Fibroblast of peridontal ligament (primary cell): ENCODE results near the gene RNGTT.
"Not testable (repeated sequence)": the region's sequence is repeated elsewhere in the genome, so short reads cannot be mapped to it uniquely, and the experiment has no call there.

Experiments used
- DNase-seq: peaks from one replicate; pipeline ENCODE4 v3.0.0-alpha.2; 2010; ENCODE audit errors: extremely low read depth

The RNGTT gene

DNA sequence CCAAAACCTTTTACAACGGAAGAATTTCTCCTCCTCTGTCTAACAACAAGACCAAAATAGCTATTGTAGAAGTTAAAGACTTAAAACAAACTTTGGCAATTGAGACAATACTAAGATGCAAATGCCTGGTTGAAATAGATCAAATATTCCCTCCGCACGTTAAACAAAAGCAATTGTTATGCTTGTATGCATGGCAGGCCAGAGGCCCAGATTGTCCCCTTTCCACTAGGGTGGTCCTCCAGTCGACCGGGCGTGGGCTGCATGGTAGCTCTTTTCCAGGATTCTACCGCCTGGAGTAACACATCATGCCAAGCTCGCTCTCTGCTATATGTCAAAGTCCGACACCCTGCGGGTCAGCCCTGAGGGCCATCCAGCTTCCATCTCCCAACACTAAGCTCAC is 234.7 kb downstream of the RNGTT start:
- DNase-seq = no peak

DNA sequence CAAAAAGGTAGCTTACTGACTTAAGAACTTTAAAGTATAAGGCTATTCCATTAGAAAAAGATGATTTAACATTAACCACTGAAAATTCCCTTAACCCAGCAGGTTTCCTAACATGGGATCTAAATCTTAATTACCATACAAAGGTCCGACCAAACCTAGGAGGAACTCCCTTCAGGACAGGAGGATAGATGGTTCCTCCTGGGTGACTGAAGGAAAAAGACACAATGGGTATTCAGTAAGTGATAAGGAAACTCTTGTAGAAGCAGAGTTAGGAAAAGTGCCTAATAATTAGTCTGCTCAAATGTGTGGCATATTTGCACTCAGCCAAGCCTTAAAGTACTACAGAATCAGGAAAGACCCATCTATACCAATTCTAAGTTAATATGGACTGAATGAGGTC is 237.0 kb downstream of the RNGTT start:
- not testable (repeated sequence) for DNase-seq

GRCh38 chr6:88725111-88725975 is 238.1 kb downstream of the RNGTT start:
- DNase-seq = peak; percentile 42

DNA sequence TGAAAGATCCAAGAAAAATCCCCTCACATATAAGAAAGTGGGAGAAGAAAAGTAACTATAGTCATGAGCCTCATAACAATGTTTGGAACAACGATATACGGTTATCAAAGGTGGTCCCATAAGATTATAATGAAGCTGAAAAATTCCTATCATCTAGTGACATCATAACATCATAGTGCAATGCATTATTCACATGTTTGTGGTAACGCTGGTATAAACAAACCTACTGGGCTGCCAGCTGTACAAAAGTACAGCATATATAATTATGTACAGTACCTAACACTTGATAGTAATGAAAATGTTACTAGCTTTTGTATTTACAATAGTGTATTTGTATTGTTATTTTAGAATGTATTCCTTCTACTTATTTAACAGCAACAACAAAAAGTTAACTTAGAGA is 240.7 kb downstream of the RNGTT start:
- DNase-seq = peak; percentile 46

DNA sequence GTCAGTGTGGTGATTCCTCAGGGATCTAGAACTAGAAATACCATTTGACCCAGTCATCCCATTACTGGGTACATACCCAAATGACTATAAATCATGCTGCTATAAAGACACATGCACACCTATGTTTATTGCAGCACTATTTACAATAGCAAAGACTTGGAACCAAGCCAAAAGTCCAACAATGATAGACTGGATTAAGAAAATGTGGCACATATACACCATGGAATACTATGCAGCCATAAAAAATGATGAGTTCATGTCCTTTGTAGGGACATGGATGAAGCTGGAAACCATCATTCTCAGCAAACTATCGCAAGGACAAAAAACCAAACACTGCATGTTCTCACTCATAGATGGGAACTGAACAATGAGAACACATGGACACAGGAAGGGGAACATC is 247.0 kb downstream of the RNGTT start:
- not testable (repeated sequence) for DNase-seq

- DNase-seq = no peak
These were observed 251.0 kb downstream of the RNGTT start for GRCh38 chr6:88712243-88712936.

GRCh38 chr6:88709819-88710246 is 253.6 kb downstream of the RNGTT start:
- no peak for DNase-seq

DNA sequence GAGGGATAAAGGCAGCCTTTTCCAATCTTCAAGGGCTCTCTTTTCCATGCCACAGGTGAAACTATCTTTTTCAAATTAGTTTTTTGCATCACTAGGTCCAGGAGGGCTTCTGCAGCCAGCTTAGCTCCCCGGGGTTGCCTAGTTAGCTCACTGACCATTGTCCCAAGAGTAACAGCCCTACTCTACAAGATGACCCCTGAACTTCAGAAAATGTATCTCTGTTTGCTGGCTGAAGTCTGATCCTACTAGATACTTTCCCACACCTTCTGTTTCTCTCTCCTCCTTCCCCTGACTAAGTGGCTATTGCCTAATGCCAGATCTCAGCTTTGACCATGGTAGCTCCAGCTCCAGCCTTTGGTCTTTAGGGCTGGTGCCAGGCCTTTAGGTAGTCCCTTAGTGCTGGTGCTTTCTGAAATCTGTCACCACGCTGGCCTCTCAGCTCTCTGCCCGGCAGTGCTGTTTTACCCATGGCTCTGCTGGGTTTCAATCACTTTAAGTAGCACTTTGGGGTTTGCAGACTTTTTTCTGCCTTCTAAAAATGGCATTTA is 255.1 kb downstream of the RNGTT start:
- no peak for DNase-seq

DNA sequence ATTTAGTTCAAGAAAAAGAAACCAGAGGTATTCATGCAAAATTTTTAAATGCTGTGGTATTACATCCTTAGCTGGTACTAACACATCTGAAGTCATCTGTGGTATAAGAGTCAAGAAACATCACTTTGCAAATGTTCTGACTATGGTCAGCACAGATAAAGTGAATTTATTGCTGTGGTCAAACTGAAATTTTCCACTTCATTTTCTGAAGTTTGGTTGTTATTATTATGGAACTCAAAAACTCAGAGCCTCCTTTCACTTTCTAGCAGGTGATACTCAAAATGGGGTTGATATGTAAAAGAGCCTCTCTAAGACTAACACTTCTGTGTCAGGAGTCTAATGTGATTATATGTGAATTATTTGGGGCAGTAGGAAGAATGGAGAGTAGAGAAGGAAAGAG is 257.8 kb downstream of the RNGTT start:
- DNase-seq = no peak

- no peak for DNase-seq
These were observed 258.4 kb downstream of the RNGTT start for GRCh38 chr6:88704980-88705379.

GRCh38 chr6:88702956-88703556 is 260.4 kb downstream of the RNGTT start:
- no peak for DNase-seq

DNA sequence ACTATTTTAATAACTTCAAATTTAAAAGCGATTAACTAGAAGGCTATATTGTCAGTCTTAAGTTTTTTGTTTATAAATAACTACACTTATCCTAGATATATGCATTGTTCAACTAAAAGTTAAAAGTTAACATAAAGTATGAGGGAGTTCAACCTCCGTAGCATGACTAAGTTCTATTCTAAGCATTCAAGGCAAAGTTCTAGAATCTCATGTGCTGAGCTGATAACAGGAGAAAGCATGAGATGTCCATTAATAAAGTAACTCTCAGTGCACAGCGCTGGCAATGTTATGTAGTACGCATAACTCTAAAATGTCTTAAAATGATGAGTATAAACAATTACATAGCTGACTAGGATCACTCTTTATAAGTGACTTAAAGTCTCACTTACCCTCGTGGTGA is 264.8 kb downstream of the RNGTT start:
- DNase-seq = no peak

GRCh38 chr6:88695937-88696336 is 267.5 kb downstream of the RNGTT start:
- no peak for DNase-seq

DNA sequence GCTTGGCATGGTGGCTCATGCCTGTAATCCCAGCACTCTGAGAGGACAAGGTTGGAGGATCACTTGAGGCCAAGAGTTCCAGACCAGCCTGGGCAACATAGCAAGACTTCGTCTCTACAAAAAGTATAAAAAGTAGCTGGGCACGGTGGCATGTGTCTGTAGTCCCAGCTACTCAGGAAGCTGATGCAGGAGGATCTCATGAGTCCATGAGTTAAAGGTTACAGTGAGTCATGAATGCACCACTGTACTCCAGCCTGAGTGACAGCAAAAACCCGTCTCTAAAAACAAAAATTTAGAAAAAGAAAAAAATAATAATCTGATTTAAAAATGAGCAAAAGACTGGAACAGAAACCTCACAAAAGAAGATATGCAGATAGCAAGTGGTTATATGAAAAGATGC is 279.7 kb downstream of the RNGTT start:
- no peak for DNase-seq

GRCh38 chr6:88680654-88681053 is 282.8 kb downstream of the RNGTT start:
- peak; percentile 40 for DNase-seq

- DNase-seq = no peak
These were observed 283.6 kb downstream of the RNGTT start for GRCh38 chr6:88679841-88680240.

DNA sequence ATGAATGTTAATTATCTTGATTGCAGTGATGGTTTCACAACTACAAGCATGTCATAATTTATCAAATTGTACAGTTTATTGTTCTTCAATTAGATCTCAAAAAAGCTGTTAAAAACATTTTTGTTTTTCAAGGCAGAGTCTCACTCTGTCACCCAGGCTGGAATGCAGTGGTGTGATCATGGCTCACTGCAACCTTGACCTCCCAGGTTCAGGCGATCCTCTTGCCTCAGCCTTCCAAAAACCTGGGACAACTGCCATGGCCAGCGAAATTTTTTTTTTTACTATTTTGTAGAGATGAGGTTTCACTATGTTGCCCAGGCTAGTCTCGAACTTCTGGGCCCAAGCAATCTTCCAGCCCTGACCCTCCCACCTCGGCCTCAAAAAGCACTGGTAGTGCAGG is 286.1 kb downstream of the RNGTT start:
- no peak for DNase-seq

DNA sequence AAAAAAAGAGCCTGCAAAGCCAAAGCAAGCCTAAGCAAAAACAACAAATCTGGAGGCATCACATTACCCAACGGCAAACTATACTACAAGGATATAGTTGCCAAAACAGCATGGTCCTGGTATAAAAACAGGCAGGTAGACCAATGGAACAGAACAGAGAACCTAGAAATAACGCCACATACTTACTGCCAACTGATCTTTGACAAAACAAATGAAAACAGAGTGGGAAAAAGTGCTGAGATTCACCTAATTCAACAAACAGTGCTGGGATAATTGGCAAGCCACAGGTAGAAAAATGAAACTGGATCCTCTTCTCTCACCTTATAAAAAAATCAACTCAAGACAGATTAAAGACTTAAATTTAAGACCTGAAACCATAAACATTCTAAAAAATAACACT is 291.8 kb downstream of the RNGTT start:
- DNase-seq = no peak

GRCh38 chr6:88670369-88670768 is 293.0 kb downstream of the RNGTT start:
- DNase-seq = peak; percentile 3

DNA sequence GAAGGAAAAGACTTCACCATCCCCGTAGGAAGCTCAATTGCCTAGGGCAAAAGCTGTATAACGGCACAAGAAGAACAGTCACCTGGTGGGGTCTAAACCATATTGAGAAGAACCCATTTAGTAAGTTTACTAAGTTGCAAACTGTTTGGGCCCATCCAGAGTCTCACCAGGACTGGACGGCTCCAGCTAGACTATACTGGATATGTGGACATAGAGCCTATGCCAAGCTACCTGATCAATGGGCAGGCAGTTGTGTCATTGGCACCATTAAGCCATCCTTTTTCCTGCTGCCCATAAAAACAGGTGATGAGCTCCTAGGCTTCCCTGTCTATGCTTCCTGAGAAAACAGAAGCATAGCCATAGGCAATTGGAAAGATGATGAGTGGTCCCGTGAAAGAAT is 293.9 kb downstream of the RNGTT start:
- DNase-seq = no peak

GRCh38 chr6:88666901-88667300 is 296.5 kb downstream of the RNGTT start:
- no peak for DNase-seq

- no peak for DNase-seq
These were observed 298.3 kb downstream of the RNGTT start for GRCh38 chr6:88665131-88665530.

- DNase-seq = no peak
These were observed 299.6 kb downstream of the RNGTT start for GRCh38 chr6:88663801-88664200.
